Osteoblast (primary cell): ENCODE measurements around the gene SCART1. TPM values are rescaled to one million over a fixed set of nuclear protein-coding genes. Genes with fewer than 3 reads are reported as not detected.

Experiments used
- DNase-seq: peaks from one replicate; pipeline ENCODE4 v3.0.0; 2011; ENCODE audit warnings: low spot score, mixed read lengths; ENCODE audit not compliant: insufficient read length; ENCODE audit errors: missing footprints
- H2AFZ ChIP-seq: 2 replicates; pipeline ENCODE4 v1.6.0; 2011; ENCODE audit warnings: mild to moderate bottlenecking, low read length
- H3K27ac ChIP-seq: 2 replicates; pipeline ENCODE4 v1.5.1; 2011; ENCODE audit warnings: mild to moderate bottlenecking, low read depth, low read length, moderate library complexity
- H3K27me3 ChIP-seq: 2 replicates; pipeline ENCODE4 v1.6.0; 2012; ENCODE audit warnings: mild to moderate bottlenecking, control low read depth, inconsistent platforms, low read length, moderate library complexity; ENCODE audit not compliant: insufficient read depth
- H3K36me3 ChIP-seq: 2 replicates; pipeline ENCODE4 v1.5.1; 2011; ENCODE audit warnings: mild to moderate bottlenecking, low read length, control low read depth, moderate library complexity; ENCODE audit not compliant: insufficient read depth
- H3K4me1 ChIP-seq: 2 replicates; pipeline ENCODE4 v1.5.1; 2011; ENCODE audit warnings: mild to moderate bottlenecking, low read length, control low read depth, moderate library complexity; ENCODE audit not compliant: insufficient read depth
- H3K4me2 ChIP-seq: 2 replicates; pipeline ENCODE4 v1.6.0; 2011; ENCODE audit warnings: mild to moderate bottlenecking, low read length; ENCODE audit not compliant: insufficient read depth
- H3K4me3 ChIP-seq: fragments of 200-600 bp; sonication (generic); 3 replicates; pipeline ENCODE4 v1.5.1; 2012; ENCODE audit warnings: mild to moderate bottlenecking, low read length, inconsistent platforms; ENCODE audit not compliant: insufficient read depth
- H3K79me2 ChIP-seq: 2 replicates; pipeline ENCODE4 v1.6.0; 2012; ENCODE audit warnings: mild to moderate bottlenecking, low read length, control low read depth, inconsistent platforms; ENCODE audit not compliant: insufficient read depth
- H3K9me3 ChIP-seq: 2 replicates; pipeline ENCODE4 v1.5.1; 2011; ENCODE audit warnings: low read depth, low read length, control low read depth
- H4K20me1 ChIP-seq: 2 replicates; pipeline ENCODE4 v1.6.0; 2012; ENCODE audit warnings: mild to moderate bottlenecking, low read length, control low read depth; ENCODE audit not compliant: insufficient read depth
- CTCF ChIP-seq: IDR thresholded peaks from 2 replicates; pipeline ENCODE4 v1.5.1; 2011; ENCODE audit warnings: mild to moderate bottlenecking, low read depth, low read length, moderate library complexity; ENCODE audit errors: extremely low read depth
- total RNA-seq: library from RNA; depleted of rRNA; stranded (reverse); fragments of >200 nt; gene quantifications from 2 replicates; pipeline ENCODE4 v1.2.3, GENCODE V29; 2012

The SCART1 gene
- total RNA-seq, 1 donor, result 5.1 TPM

- H3K9me3 ChIP-seq, result no peaks in the 10 kb centered on the region
- H3K4me1 ChIP-seq, result no peaks in the 10 kb centered on the region
- DNase-seq, result peak; percentile 75
- H4K20me1 ChIP-seq, result no peaks in the 10 kb centered on the region
- H3K27ac ChIP-seq, result no peak overlapping the region
- H3K36me3 ChIP-seq, result no peaks in the 10 kb centered on the region
- no peak overlapping the region for H2AFZ ChIP-seq
- no peaks in the 10 kb centered on the region for H3K79me2 ChIP-seq
- no peak overlapping the region for H3K4me2 ChIP-seq
- H3K4me3 ChIP-seq, result no peak overlapping the region
- no peaks in the 10 kb centered on the region for H3K27me3 ChIP-seq
- TF ChIP-seq CTCF, result no peak
Observed at GRCh38 chr10:133475425-133475734, 21.6 kb downstream of the SCART1 start.

GRCh38 chr10:133475821-133476640 is 22.3 kb downstream of the SCART1 start:
- Histone ChIP-seq H4K20me1 (no peaks in the 10 kb centered on the region), H2AFZ (no peak overlapping the region), H3K27ac (no peak overlapping the region), H3K4me3 (no peak overlapping the region), H3K27me3 (no peaks in the 10 kb centered on the region), H3K4me1 (no peaks in the 10 kb centered on the region), H3K36me3 (no peaks in the 10 kb centered on the region), H3K4me2 (no peak overlapping the region), H3K79me2 (no peaks in the 10 kb centered on the region), H3K9me3 (no peaks in the 10 kb centered on the region)
- TF ChIP-seq CTCF, result no peak
- peak; percentile 65 for DNase-seq

- Histone ChIP-seq H3K4me1 (no peaks in the 10 kb centered on the region), H3K4me3 (no peak overlapping the region), H3K4me2 (no peak overlapping the region), H2AFZ (no peak overlapping the region), H3K27me3 (no peaks in the 10 kb centered on the region), H3K9me3 (no peaks in the 10 kb centered on the region), H3K79me2 (no peaks in the 10 kb centered on the region), H4K20me1 (no peaks in the 10 kb centered on the region), H3K27ac (no peak overlapping the region), H3K36me3 (no peaks in the 10 kb centered on the region)
- TF ChIP-seq CTCF, result no peak
- DNase-seq, result peak; percentile 51
Observed at GRCh38 chr10:133476641-133476990, 22.9 kb downstream of the SCART1 start.

- Histone ChIP-seq H2AFZ (no peak overlapping the region), H3K79me2 (no peaks in the 10 kb centered on the region), H4K20me1 (no peaks in the 10 kb centered on the region), H3K4me3 (no peak overlapping the region), H3K9me3 (no peaks in the 10 kb centered on the region), H3K27me3 (no peaks in the 10 kb centered on the region), H3K4me2 (no peak overlapping the region), H3K27ac (no peak overlapping the region), H3K4me1 (no peaks in the 10 kb centered on the region), H3K36me3 (no peaks in the 10 kb centered on the region)
- TF ChIP-seq CTCF, result no peak
- DNase-seq, result peak; percentile 6
Observed at GRCh38 chr10:133481086-133481643, 27.4 kb downstream of the SCART1 start.
